Midbrain (tissue), 1 donor: ENCODE results near the gene DHDH.

ENCODE experiments used
- DNase-seq: peaks from one replicate; lab custom pipeline; 2025; lab: John Stamatoyannopoulos, UW

The DHDH gene

GRCh38 chr19:48966541-48967345 is 33.2 kb downstream of the DHDH start:
- no peak for DNase-seq

- peak; percentile 57 for DNase-seq
These were observed 34.1 kb downstream of the DHDH start for GRCh38 chr19:48967346-48968178.

GRCh38 chr19:48968179-48968661 is 34.7 kb downstream of the DHDH start:
- DNase-seq: no peak

GRCh38 chr19:48968813-48969218 is 35.3 kb downstream of the DHDH start:
- DNase-seq: no peak

- DNase-seq: no peak
These were observed 36.0 kb downstream of the DHDH start for GRCh38 chr19:48969276-48970138.

GRCh38 chr19:48970139-48970766 is 36.8 kb downstream of the DHDH start:
- DNase-seq: no peak

GRCh38 chr19:48970923-48971395 is 37.5 kb downstream of the DHDH start:
- peak; percentile 77 for DNase-seq

GRCh38 chr19:48975947-48976847 is 42.7 kb downstream of the DHDH start:
- DNase-seq: no peak

- DNase-seq: no peak
These were observed 43.6 kb downstream of the DHDH start for GRCh38 chr19:48977061-48977460.

- no peak for DNase-seq
These were observed 48.8 kb downstream of the DHDH start for GRCh38 chr19:48982280-48982679.

- DNase-seq: no peak
These were observed 52.2 kb downstream of the DHDH start for GRCh38 chr19:48985711-48986110.

- DNase-seq: no peak
These were observed 52.7 kb downstream of the DHDH start for GRCh38 chr19:48986211-48986610.

GRCh38 chr19:48987323-48987722 is 53.8 kb downstream of the DHDH start:
- no peak for DNase-seq

GRCh38 chr19:48988286-48988685 is 54.8 kb downstream of the DHDH start:
- DNase-seq: no peak

GRCh38 chr19:48988860-48989259 is 55.4 kb downstream of the DHDH start:
- no peak for DNase-seq

- DNase-seq: peak; percentile 31
These were observed 56.3 kb downstream of the DHDH start for GRCh38 chr19:48989701-48990291.

GRCh38 chr19:48990400-48990799 is 56.9 kb downstream of the DHDH start:
- no peak for DNase-seq

- no peak for DNase-seq
These were observed 57.6 kb downstream of the DHDH start for GRCh38 chr19:48991011-48991609.

GRCh38 chr19:48991873-48992580 is 58.5 kb downstream of the DHDH start:
- no peak for DNase-seq
